Kidney (tissue), 14 donors: ENCODE measurements around the gene CAPZB. TPM values are rescaled to one million over a fixed set of nuclear protein-coding genes. Genes with fewer than 3 reads are reported as not detected.

Experiments used
- DNase-seq, 5 donors: peaks; one replicate each; pipeline ENCODE4 v3.0.0-alpha.2; 2013 to 2020
- FAIRE-seq: peaks from 2 replicates; lab custom pipeline; 2012; peaks lifted over from hg19 to GRCh38; lab: Jason Lieb, UNC
- H3K27ac ChIP-seq, 2 donors: one replicate each; pipeline ENCODE4 v1.7.0; 2013; ENCODE audit warnings: low read depth in 2 of 2, low read length in 2 of 2, inconsistent platforms in 1 of 2
- H3K27me3 ChIP-seq: one replicate; pipeline ENCODE4 v1.7.1; 2013; ENCODE audit warnings: low read length, inconsistent platforms; ENCODE audit not compliant: control insufficient read depth, insufficient read depth
- H3K36me3 ChIP-seq, 3 donors: one replicate each; pipeline versions ENCODE4 v1.7.0 to v1.7.1; 2013; ENCODE audit warnings: low read length in 3 of 3, control low read depth in 1 of 3, inconsistent platforms in 1 of 3; ENCODE audit not compliant: insufficient read depth in 3 of 3, control insufficient read depth in 2 of 3
- H3K4me1 ChIP-seq, 3 donors: one replicate each; pipeline versions ENCODE4 v1.7.0 to v1.7.1; 2013; ENCODE audit warnings: low read length in 3 of 3, inconsistent platforms in 1 of 3, low read depth in 1 of 3; ENCODE audit not compliant: control insufficient read depth in 2 of 3, insufficient read depth in 2 of 3
- H3K4me3 ChIP-seq, 3 donors: one replicate each; pipeline versions ENCODE4 v1.7.0 to v1.8.1; 2013; ENCODE audit warnings: low read length in 3 of 3, control low read depth in 1 of 3, inconsistent platforms in 1 of 3
- H3K9ac ChIP-seq, 3 donors: one replicate each; pipeline versions ENCODE4 v1.7.0 to v1.7.1; 2013; ENCODE audit warnings: low read length in 3 of 3, control low read depth in 1 of 3, inconsistent platforms in 1 of 3
- H3K9me3 ChIP-seq, 3 donors: one replicate each; pipeline versions ENCODE4 v1.7.0 to v1.7.1; 2013; ENCODE audit warnings: low read length in 3 of 3, control low read depth in 1 of 3, inconsistent platforms in 1 of 3; ENCODE audit not compliant: control insufficient read depth in 2 of 3, insufficient read depth in 1 of 3
- CTCF ChIP-seq: IDR thresholded peaks from 3 replicates; pipeline ENCODE4 v1.5.1; 2012; ENCODE audit warnings: mild to moderate bottlenecking, moderate library complexity, borderline replicate concordance; ENCODE audit not compliant: insufficient read depth; ENCODE audit errors: extremely low read depth
- intact Hi-C: fragments of 100-400 bp; cut with DNase I; formaldehyde crosslinking; loops from one replicate; pipeline ENCODE4 v1.11.1; 2022
- polyA plus RNA-seq: library from polyadenylated mRNA; stranded (reverse); fragments of 350-450 nt; fragmentation: Illumina TruSeq; extraction: RNeasy Lipid Tissue Mini Kit (QIAGEN cat#74804); gene quantifications from one replicate; pipeline ENCODE4 v1.2.3, GENCODE V29; 2014; ENCODE audit warnings: low read depth, low replicate concordance; ENCODE audit not compliant: insufficient read depth
- total RNA-seq: library from RNA; stranded (reverse); fragmentation: NEBNext Ultra II Directional; extraction: Animal tissue kit (Norgen Biotek cat#: 25700); gene quantifications from one replicate; pipeline ENCODE4 v1.2.1, GENCODE V29; 2021
- donor health status: control.
- donor health status: control.
- donor health status: control.
- donor health status: control.
- donor health status: control.
- donor health status: DM: yes; HTN: yes; CAD: no.
- donor health status: Normal renal cell carcinoma (clear cell type).

Gene CAPZB
- total and polyA plus RNA-seq, 2 donors from 2014 or later: 253 to 265 TPM

DNA sequence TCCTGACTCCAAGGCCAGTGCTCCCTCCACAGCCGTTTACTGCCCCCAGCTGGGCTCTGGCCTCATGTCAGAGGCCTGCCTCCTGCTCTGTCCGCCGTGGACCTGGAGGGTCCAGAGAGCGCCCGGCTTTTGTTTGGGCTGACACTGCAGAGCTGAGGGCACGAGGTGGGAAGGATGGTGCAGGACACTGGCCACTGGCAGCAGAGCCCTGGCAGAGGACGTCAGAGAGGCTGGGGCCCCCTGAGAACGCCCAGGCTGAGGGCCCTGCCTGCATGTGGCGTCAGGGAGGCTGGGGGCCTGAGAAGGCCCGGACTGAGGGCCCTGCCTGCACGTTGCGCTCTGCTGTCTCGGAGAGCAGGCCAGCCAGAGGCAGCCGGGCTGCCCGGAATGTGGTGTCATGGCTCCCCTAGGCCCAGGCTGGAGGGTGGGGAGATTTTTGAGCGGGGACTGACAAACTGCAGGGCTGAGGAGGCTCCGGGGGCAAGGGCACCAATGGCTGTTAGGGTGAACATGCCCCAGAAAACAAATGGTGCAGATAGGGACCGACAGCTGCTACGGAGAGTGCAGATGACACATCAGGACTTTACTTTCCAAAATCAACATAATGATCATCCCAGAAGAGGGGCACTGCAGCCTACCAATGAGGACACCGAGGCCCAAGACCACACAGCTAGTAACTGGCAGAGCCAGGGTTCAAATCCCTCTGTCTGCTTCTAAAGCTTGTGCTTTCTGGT is 141.6 kb downstream of the CAPZB start:
- Histone ChIP-seq H3K9ac (no peak overlapping the region), H3K36me3 (peaks cover 0 to 17% (median 7%) of the 10 kb centered on the region in 3 donors), H3K27me3 (no peaks in the 10 kb centered on the region), H3K4me1 (peaks cover 0 to 3% (median 0%) of the 10 kb centered on the region in 3 donors), H3K27ac (no peak overlapping the region), H3K4me3 (no peak overlapping the region), H3K9me3 (no peaks in the 10 kb centered on the region)
- FAIRE-seq (no peak), DNase-seq (no peak)
- intact Hi-C loops: no loop called here
- TF ChIP-seq CTCF: no peak

GRCh38 chr1:19342894-19343616 is 142.3 kb downstream of the CAPZB start:
- Histone ChIP-seq H3K9ac (no peak overlapping the region), H3K27ac (no peak overlapping the region), H3K27me3 (no peaks in the 10 kb centered on the region), H3K4me1 (peaks cover 0 to 3% (median 0%) of the 10 kb centered on the region in 3 donors), H3K9me3 (no peaks in the 10 kb centered on the region), H3K36me3 (peaks cover 0 to 14% (median 7%) of the 10 kb centered on the region in 3 donors), H3K4me3 (no peak overlapping the region)
- DNase-seq (peak in 1 of 5 donors; percentile 71), FAIRE-seq (no peak)
- TF ChIP-seq CTCF: no peak
- intact Hi-C loops: no loop called here

DNA sequence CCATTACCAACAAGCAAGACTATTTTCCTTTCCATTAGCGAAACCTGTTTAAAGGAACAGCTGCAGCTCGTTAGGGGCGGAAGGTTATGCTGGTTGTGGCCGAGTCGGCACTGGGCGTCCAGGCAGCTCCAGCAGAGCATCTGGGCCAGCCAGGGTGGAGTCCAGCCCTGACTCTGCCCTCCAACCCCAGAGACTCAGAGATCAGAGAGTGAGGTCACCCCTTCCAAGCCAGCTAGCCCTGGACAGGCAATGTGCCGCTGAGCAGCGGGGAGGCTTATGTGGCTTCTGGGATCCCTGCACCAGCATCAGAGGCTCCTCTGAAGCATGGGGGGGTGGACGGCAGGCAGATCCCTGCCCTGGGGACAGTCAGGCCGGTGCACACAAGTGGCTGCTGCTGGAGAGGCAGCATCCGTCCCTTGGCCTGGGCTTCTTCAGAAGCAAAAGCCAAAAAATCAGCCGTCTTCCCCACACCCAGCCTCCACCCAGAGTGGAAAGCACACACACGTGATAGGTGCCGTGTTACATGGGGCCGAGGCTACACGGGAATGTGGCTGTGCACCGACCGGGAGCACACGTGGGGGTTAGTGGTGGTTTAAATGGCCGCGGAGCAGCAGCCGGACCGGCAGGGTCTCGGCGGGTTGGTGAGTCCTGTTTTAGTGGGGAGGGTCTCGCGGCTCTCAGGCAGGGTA is 143.1 kb downstream of the CAPZB start:
- FAIRE-seq: no peak
- no peak overlapping the region for H3K4me3 ChIP-seq
- no peaks in the 10 kb centered on the region for H3K9me3 ChIP-seq
- no peak overlapping the region for H3K9ac ChIP-seq
- peaks cover 0 to 14% (median 7%) of the 10 kb centered on the region in 3 donors for H3K36me3 ChIP-seq
- no peaks in the 10 kb centered on the region for H3K27me3 ChIP-seq
- intact Hi-C loops: no loop called here
- no peak for DNase-seq
- H3K27ac ChIP-seq: no peak overlapping the region
- H3K4me1 ChIP-seq: peaks cover 0 to 3% (median 0%) of the 10 kb centered on the region in 3 donors
- no peak for TF ChIP-seq CTCF
